RWPE1 (cell line): ENCODE data around the gene SHC2.

Experiments used
- CTCF ChIA-PET: fragments of 350-600 bp; sonication (Branson Sonifier 250); formaldehyde crosslinking; extraction: SDS; loops from one replicate; lab custom pipeline; 2021; lab: Yijun Ruan, JAX
- POLR2A ChIA-PET: fragments of 400-600 bp; formaldehyde crosslinking; extraction: SDS; loops from one replicate; lab custom pipeline; 2020; ENCODE audit warnings: antibody characterized with exemption; ENCODE audit not compliant: low non-redundant PET; lab: Yijun Ruan, JAX
- DNase-seq: peaks from one replicate; pipeline ENCODE4 v3.0.0; 2012; ENCODE audit warnings: low spot score
- H3K27ac ChIP-seq: fragments of 450-650 bp; 2 replicates; pipeline ENCODE4 v1.5.1; 2017
- TF ChIP-seq, protein P1 (sequence below): fragments of 450-650 bp; conservative IDR thresholded peaks from 2 replicates; pipeline ENCODE4 v1.5.1; 2017; ENCODE audit warnings: low read depth, mild to moderate bottlenecking

The SHC2 gene

GRCh38 chr19:493391-494170, 32.7 kb upstream of the SHC2 start:
- no peak overlapping the region for H3K27ac ChIP-seq
- CTCF ChIA-PET, result interaction anchor here (0.7 kb wide), 1 partner anchor 17 kb away, joined by 3 read pairs; no protein-coding TSS in a partner anchor

GRCh38 chr19:492091-492531, 31.3 kb upstream of the SHC2 start:
- CTCF ChIA-PET, result no interaction called here
- DNase-seq, result no peak

More at GRCh38 chr19:493391-494170, 32.7 kb upstream of the SHC2 start:
- TF ChIP-seq, protein P1, sequence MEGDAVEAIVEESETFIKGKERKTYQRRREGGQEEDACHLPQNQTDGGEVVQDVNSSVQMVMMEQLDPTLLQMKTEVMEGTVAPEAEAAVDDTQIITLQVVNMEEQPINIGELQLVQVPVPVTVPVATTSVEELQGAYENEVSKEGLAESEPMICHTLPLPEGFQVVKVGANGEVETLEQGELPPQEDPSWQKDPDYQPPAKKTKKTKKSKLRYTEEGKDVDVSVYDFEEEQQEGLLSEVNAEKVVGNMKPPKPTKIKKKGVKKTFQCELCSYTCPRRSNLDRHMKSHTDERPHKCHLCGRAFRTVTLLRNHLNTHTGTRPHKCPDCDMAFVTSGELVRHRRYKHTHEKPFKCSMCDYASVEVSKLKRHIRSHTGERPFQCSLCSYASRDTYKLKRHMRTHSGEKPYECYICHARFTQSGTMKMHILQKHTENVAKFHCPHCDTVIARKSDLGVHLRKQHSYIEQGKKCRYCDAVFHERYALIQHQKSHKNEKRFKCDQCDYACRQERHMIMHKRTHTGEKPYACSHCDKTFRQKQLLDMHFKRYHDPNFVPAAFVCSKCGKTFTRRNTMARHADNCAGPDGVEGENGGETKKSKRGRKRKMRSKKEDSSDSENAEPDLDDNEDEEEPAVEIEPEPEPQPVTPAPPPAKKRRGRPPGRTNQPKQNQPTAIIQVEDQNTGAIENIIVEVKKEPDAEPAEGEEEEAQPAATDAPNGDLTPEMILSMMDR, result no peak
- POLR2A ChIA-PET, result no interaction called here
- no peak for DNase-seq

GRCh38 chr19:491146-491741, 30.4 kb upstream of the SHC2 start:
- H3K27ac ChIP-seq, result peak overlapping the region; percentile 87
- POLR2A ChIA-PET, result no interaction called here
- TF ChIP-seq, protein P1, result no peak
- no peak for DNase-seq
- CTCF ChIA-PET, result interaction anchor here (0.7 kb wide), 1 partner anchor 19 kb away, joined by 4 read pairs; no protein-coding TSS in a partner anchor

More at GRCh38 chr19:492091-492531, 31.3 kb upstream of the SHC2 start:
- H3K27ac ChIP-seq, result no peak overlapping the region
- TF ChIP-seq, protein P1, result no peak
- POLR2A ChIA-PET, result no interaction called here

DNA sequence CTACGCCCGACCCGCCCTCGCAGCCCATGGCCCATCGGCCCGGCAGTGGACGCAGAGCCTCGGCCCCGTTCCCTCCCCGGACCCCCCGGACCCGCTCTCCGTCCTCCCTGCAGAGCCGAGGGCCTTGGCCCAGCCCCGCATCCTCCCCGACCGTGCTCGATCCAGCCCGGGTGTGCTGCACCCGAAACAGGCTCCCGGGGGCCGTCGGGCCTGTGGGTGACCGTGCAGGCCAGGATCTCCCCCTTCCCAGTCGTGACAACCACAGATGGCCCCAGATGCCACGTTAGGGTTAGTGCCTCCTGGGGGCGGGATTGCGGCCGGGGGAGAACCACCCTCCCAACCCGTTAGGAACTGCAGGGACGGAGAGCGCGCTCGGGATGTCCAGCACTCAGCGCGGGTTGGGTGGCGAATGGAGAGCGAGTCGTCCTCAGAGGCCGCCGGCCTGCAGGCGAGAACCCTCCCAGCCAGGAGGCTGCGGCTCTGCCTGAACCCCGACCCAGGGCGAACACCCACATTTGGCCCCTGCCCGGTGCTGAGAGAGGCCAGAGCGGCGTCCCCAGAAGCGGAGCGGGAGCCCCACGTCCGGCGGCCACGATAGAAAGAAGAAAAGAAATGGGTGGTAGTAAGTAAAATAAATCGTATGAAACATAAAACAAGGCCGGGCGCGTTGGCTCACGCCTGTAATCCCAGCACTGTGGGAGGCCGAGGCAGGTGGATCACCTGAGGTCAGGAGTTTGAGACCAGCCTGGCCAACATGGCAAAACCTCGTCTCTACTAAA, 28.8 kb upstream of the SHC2 start:
- peak overlapping the region; percentile 87 for H3K27ac ChIP-seq
- DNase-seq, result no peak
- ChIA-PET CTCF (interaction anchor here (0.6 kb wide), 1 partner anchor 731 kb away, joined by 3 read pairs; no protein-coding TSS in a partner anchor), POLR2A (no interaction called here)
- TF ChIP-seq, protein P1, result no peak

DNA sequence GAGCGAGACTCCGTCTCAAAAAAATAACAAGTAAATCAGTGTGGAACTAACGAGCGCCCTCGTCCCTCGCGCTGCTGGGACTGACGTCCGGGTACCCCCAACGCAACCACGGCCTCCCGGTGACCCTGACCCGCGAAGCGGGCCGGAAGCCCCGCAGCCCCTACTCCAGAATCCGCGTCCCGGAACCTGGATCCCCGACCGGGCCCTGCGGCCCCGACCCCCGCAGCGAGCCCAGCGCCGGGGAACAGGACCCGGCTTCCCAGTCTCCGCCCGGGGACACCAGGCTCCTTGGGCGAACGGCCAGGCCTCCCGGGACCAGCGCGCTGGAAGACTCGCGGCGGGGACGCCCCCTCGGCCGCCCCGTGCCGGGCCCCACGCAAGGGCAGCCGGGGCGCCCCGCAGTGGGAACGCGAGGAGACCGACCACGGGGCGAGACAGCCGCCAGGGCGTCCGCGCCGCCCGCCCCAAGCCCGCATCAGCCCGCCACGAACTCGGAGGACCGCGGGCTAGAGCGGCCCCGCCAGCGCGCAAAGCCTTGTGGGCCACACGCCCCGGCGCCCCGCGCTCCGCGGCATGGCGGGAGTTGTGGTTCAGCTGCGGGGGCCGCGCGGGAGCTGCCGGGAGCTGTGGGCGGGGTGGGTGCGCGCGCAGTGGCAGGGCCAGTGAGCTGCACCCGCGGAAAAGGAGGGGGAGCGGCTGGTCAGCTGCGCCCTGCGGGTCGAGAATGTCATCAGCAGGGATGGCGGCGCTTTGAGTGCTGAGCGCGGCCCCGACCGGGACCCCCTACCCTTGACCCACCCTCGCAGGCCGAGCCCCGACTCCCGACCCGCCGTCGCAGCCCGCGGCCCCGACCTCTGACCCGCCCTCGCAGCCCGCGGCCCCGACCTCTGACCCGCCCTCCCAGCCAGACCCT, 27.9 kb upstream of the SHC2 start:
- CTCF ChIA-PET, result interaction anchor here (0.6 kb wide), 1 partner anchor 13 kb away, joined by 3 read pairs; no protein-coding TSS in a partner anchor
- H3K27ac ChIP-seq, result peak overlapping the region; percentile 87
- TF ChIP-seq, protein P1, result no peak
- POLR2A ChIA-PET, result no interaction called here
- DNase-seq, result peak; percentile 94
